Natural killer cell treated with Interleukin-12 subunit alpha and Interleukin-12 subunit beta and Interleukin-15 and Interleukin-18, amount 100 ng/mL, for 72 hours (primary cell): ENCODE data around the gene STX8. TPM values are rescaled to one million over a fixed set of nuclear protein-coding genes. Genes with fewer than 3 reads are reported as not detected.

Experiments used
- ATAC-seq, 2 donors: fragments of 150-1000 bp; cut with Tn5 transposase in 1 of 2; sonication (Bioruptor Pico), chemical (Tn5 transposase) in 1 of 2; 2 replicates each; pipeline ENCODE4 v1.10.0; 2021
- DNase-seq: peaks from one replicate; pipeline ENCODE4 v3.0.0; 2022; ENCODE audit warnings: low spot score
- H3K27ac Mint-ChIP-seq, 2 donors: 1 replicate in 1 of 2; 2 replicates in 1 of 2; pipeline ENCODE4 v1.8.0; 2022; ENCODE audit warnings: mixed read lengths in 2 of 2, mild to moderate bottlenecking in 1 of 2, moderate library complexity in 1 of 2
- H3K27me3 Mint-ChIP-seq, 2 donors: 1 replicate in 1 of 2; 2 replicates in 1 of 2; pipeline ENCODE4 v1.8.0; 2022; ENCODE audit warnings: mixed read lengths in 2 of 2
- H3K36me3 Mint-ChIP-seq: one replicate; pipeline ENCODE4 v1.8.0; 2022; ENCODE audit warnings: mixed read lengths
- H3K4me1 Mint-ChIP-seq, 2 donors: 1 replicate in 1 of 2; 2 replicates in 1 of 2; pipeline ENCODE4 v1.8.0; 2022; ENCODE audit warnings: low read depth in 2 of 2, mixed read lengths in 2 of 2, mild to moderate bottlenecking in 1 of 2
- H3K4me3 Mint-ChIP-seq: one replicate; pipeline ENCODE4 v1.8.0; 2022; ENCODE audit warnings: mixed read lengths
- H3K9me3 Mint-ChIP-seq: 2 replicates; pipeline ENCODE4 v1.8.0; 2022; ENCODE audit warnings: mixed read lengths
- total RNA-seq, 2 donors: library from RNA; stranded (reverse); gene quantifications; one replicate each; pipeline ENCODE4 v1.2.3, GENCODE V29; 2022

Gene STX8
- total RNA-seq, 2 donors from 2014 or later: 65.2 to 87.7 TPM

- Mint-ChIP-seq H3K27me3 (peaks cover 2 to 14% of the 10 kb centered on the region in 2 donors), H3K9me3 (peaks cover 13% of the 10 kb centered on the region), H3K4me3 (no peak overlapping the region), H3K36me3 (peaks cover 21% of the 10 kb centered on the region), H3K4me1 (no peaks in the 10 kb centered on the region), H3K27ac (no peak overlapping the region)
- DNase-seq (no peak), ATAC-seq (no peak)
These were observed 358.2 kb downstream of the STX8 start for GRCh38 chr17:9217151-9218056.

GRCh38 chr17:9215465-9215864 lies 360.2 kb downstream of the STX8 start:
- no peak for DNase-seq
- Mint-ChIP-seq H3K27ac (no peak overlapping the region), H3K4me3 (no peak overlapping the region), H3K27me3 (peaks cover 2 to 14% of the 10 kb centered on the region in 2 donors), H3K36me3 (peaks cover 21% of the 10 kb centered on the region), H3K9me3 (peaks cover 13% of the 10 kb centered on the region), H3K4me1 (no peaks in the 10 kb centered on the region)
- no peak for ATAC-seq

GRCh38 chr17:9213303-9213640 lies 362.3 kb downstream of the STX8 start:
- Mint-ChIP-seq H3K4me3 (no peak overlapping the region), H3K9me3 (peaks cover 13% of the 10 kb centered on the region), H3K27me3 (peaks cover 2 to 20% of the 10 kb centered on the region in 2 donors), H3K4me1 (no peaks in the 10 kb centered on the region), H3K27ac (no peak overlapping the region), H3K36me3 (peaks cover 21% of the 10 kb centered on the region)
- no peak for ATAC-seq
- DNase-seq: no peak

- H3K27ac Mint-ChIP-seq: no peak overlapping the region
- peaks cover 13% of the 10 kb centered on the region for H3K9me3 Mint-ChIP-seq
- peaks cover 2 to 20% of the 10 kb centered on the region in 2 donors for H3K27me3 Mint-ChIP-seq
- peaks cover 21% of the 10 kb centered on the region for H3K36me3 Mint-ChIP-seq
- H3K4me1 Mint-ChIP-seq: no peaks in the 10 kb centered on the region
- no peak overlapping the region for H3K4me3 Mint-ChIP-seq
- ATAC-seq (peak in 1 of 2 donors; percentile 20), DNase-seq (no peak)
These were observed 363.0 kb downstream of the STX8 start for GRCh38 chr17:9212376-9213302.

GRCh38 chr17:9211133-9211765 lies 364.4 kb downstream of the STX8 start:
- no peak overlapping the region for H3K4me3 Mint-ChIP-seq
- no peaks in the 10 kb centered on the region for H3K4me1 Mint-ChIP-seq
- H3K27me3 Mint-ChIP-seq: peaks cover 0 to 15% of the 10 kb centered on the region in 2 donors
- ATAC-seq (no peak), DNase-seq (no peak)
- no peak overlapping the region for H3K27ac Mint-ChIP-seq
- peaks cover 9% of the 10 kb centered on the region for H3K9me3 Mint-ChIP-seq
- peaks cover 12% of the 10 kb centered on the region for H3K36me3 Mint-ChIP-seq

GRCh38 chr17:9209781-9210370 lies 365.7 kb downstream of the STX8 start:
- Mint-ChIP-seq H3K27me3 (peaks cover 3 to 12% of the 10 kb centered on the region in 2 donors), H3K4me3 (no peak overlapping the region), H3K4me1 (peaks cover 0 to 3% of the 10 kb centered on the region in 2 donors), H3K9me3 (no peaks in the 10 kb centered on the region), H3K27ac (no peak overlapping the region), H3K36me3 (no peaks in the 10 kb centered on the region)
- peak in 1 of 2 donors; percentile 13 for ATAC-seq
- no peak for DNase-seq

- no peak overlapping the region for H3K4me3 Mint-ChIP-seq
- peaks cover 5 to 14% of the 10 kb centered on the region in 2 donors for H3K27me3 Mint-ChIP-seq
- H3K9me3 Mint-ChIP-seq: no peaks in the 10 kb centered on the region
- ATAC-seq: no peak
- H3K27ac Mint-ChIP-seq: no peak overlapping the region
- H3K4me1 Mint-ChIP-seq: peaks cover 0 to 3% of the 10 kb centered on the region in 2 donors
- H3K36me3 Mint-ChIP-seq: no peaks in the 10 kb centered on the region
- no peak for DNase-seq
These were observed 366.3 kb downstream of the STX8 start for GRCh38 chr17:9209347-9209746.

GRCh38 chr17:9208381-9209105 lies 367.1 kb downstream of the STX8 start:
- H3K36me3 Mint-ChIP-seq: no peaks in the 10 kb centered on the region
- no peak overlapping the region for H3K27ac Mint-ChIP-seq
- ATAC-seq (no peak), DNase-seq (no peak)
- no peak overlapping the region for H3K4me3 Mint-ChIP-seq
- H3K4me1 Mint-ChIP-seq: peaks cover 3 to 4% of the 10 kb centered on the region in 2 donors
- H3K9me3 Mint-ChIP-seq: no peaks in the 10 kb centered on the region
- peaks cover 8 to 21% of the 10 kb centered on the region in 2 donors for H3K27me3 Mint-ChIP-seq

- Mint-ChIP-seq H3K27me3 (peaks cover 11 to 28% of the 10 kb centered on the region in 2 donors), H3K27ac (no peak overlapping the region), H3K4me1 (peaks cover 3 to 4% of the 10 kb centered on the region in 2 donors), H3K4me3 (no peak overlapping the region), H3K9me3 (no peaks in the 10 kb centered on the region), H3K36me3 (no peaks in the 10 kb centered on the region)
- DNase-seq (no peak), ATAC-seq (no peak)
These were observed 368.8 kb downstream of the STX8 start for GRCh38 chr17:9206741-9207332.

GRCh38 chr17:9206410-9206703 lies 369.3 kb downstream of the STX8 start:
- H3K27me3 Mint-ChIP-seq: peaks cover 11 to 28% of the 10 kb centered on the region in 2 donors
- H3K27ac Mint-ChIP-seq: no peak overlapping the region
- no peak overlapping the region for H3K4me3 Mint-ChIP-seq
- ATAC-seq: no peak
- DNase-seq: no peak
- H3K4me1 Mint-ChIP-seq: peaks cover 3 to 4% of the 10 kb centered on the region in 2 donors
- no peaks in the 10 kb centered on the region for H3K9me3 Mint-ChIP-seq
- no peaks in the 10 kb centered on the region for H3K36me3 Mint-ChIP-seq

- DNase-seq: no peak
- H3K4me3 Mint-ChIP-seq: no peak overlapping the region
- no peaks in the 10 kb centered on the region for H3K36me3 Mint-ChIP-seq
These were observed 369.9 kb downstream of the STX8 start for GRCh38 chr17:9205520-9206409.

More at GRCh38 chr17:9205520-9206409, 369.9 kb downstream of the STX8 start:
- H3K27me3 Mint-ChIP-seq: peaks cover 11 to 28% of the 10 kb centered on the region in 2 donors
- ATAC-seq: peak in 1 of 2 donors; percentile 29
- H3K4me1 Mint-ChIP-seq: peaks cover 3 to 4% of the 10 kb centered on the region in 2 donors
- H3K27ac Mint-ChIP-seq: no peak overlapping the region
- no peaks in the 10 kb centered on the region for H3K9me3 Mint-ChIP-seq
